Measurements from ENCODE around the gene SSX2IP. TPM values are rescaled to one million over a fixed set of nuclear protein-coding genes. Genes with fewer than 3 reads are reported as not detected.

SSX2IP gene
- total and polyA plus RNA-seq, 2 donors from 2014 or later, result 12.1 to 18.2 TPM

- no peak overlapping the region for H3K27ac ChIP-seq (ENCODE audit: low read depth in 2 of 2, low read length in 2 of 2)
- TF ChIP-seq, protein P1, sequence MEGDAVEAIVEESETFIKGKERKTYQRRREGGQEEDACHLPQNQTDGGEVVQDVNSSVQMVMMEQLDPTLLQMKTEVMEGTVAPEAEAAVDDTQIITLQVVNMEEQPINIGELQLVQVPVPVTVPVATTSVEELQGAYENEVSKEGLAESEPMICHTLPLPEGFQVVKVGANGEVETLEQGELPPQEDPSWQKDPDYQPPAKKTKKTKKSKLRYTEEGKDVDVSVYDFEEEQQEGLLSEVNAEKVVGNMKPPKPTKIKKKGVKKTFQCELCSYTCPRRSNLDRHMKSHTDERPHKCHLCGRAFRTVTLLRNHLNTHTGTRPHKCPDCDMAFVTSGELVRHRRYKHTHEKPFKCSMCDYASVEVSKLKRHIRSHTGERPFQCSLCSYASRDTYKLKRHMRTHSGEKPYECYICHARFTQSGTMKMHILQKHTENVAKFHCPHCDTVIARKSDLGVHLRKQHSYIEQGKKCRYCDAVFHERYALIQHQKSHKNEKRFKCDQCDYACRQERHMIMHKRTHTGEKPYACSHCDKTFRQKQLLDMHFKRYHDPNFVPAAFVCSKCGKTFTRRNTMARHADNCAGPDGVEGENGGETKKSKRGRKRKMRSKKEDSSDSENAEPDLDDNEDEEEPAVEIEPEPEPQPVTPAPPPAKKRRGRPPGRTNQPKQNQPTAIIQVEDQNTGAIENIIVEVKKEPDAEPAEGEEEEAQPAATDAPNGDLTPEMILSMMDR (IDR thresholded peaks at IDR 0.05; ENCODE audit: borderline replicate concordance, extremely low read depth, insufficient read depth), result no peak
- H3K4me3 ChIP-seq (ENCODE audit: low read length in 3 of 3), result no peak overlapping the region
- DNase-seq, result peak in 2 of 5 donors; percentile 36 to 60
- no peaks in the 10 kb centered on the region for H3K27me3 ChIP-seq (ENCODE audit: control insufficient read depth, insufficient read depth, low read length)
- no peaks in the 10 kb centered on the region for H3K9me3 ChIP-seq (ENCODE audit: control insufficient read depth in 2 of 3, insufficient read depth in 1 of 3, low read length in 3 of 3)
- no peaks in the 10 kb centered on the region for H3K36me3 ChIP-seq (ENCODE audit: control insufficient read depth in 2 of 3, insufficient read depth in 3 of 3, low read length in 3 of 3)
- intact Hi-C loops (cut with DNase I), result no loop called here
- H3K4me1 ChIP-seq (ENCODE audit: control insufficient read depth in 2 of 3, insufficient read depth in 2 of 3, low read depth in 1 of 3, low read length in 3 of 3), result peaks cover 0 to 17% (median 10%) of the 10 kb centered on the region in 3 donors
- FAIRE-seq, result no peak
- H3K9ac ChIP-seq (ENCODE audit: low read length in 3 of 3), result no peak overlapping the region
Measured at GRCh38 chr1:84635429-84635828, 54.8 kb downstream of the SSX2IP start.

GRCh38 chr1:84634536-84635205, 55.6 kb downstream of the SSX2IP start:
- no peaks in the 10 kb centered on the region for H3K27me3 ChIP-seq (ENCODE audit: control insufficient read depth, insufficient read depth, low read length)
- DNase-seq (peak; percentile 63 to 84 (median 71)), FAIRE-seq (no peak)
- H3K27ac ChIP-seq (ENCODE audit: low read depth in 2 of 2, low read length in 2 of 2), result peak overlapping the region in 1 of 2 donors; percentile 47
- TF ChIP-seq, protein P1 (IDR thresholded peaks at IDR 0.05; ENCODE audit: borderline replicate concordance, extremely low read depth, insufficient read depth), result no peak
- intact Hi-C loops (cut with DNase I), result no loop called here
- H3K4me1 ChIP-seq (ENCODE audit: control insufficient read depth in 2 of 3, insufficient read depth in 2 of 3, low read depth in 1 of 3, low read length in 3 of 3), result peaks cover 0 to 17% (median 10%) of the 10 kb centered on the region in 3 donors
- peak overlapping the region in 1 of 3 donors; percentile 3 for H3K4me3 ChIP-seq (ENCODE audit: low read length in 3 of 3)
- H3K36me3 ChIP-seq (ENCODE audit: control insufficient read depth in 2 of 3, insufficient read depth in 3 of 3, low read length in 3 of 3), result no peaks in the 10 kb centered on the region
- H3K9me3 ChIP-seq (ENCODE audit: control insufficient read depth in 2 of 3, insufficient read depth in 1 of 3, low read length in 3 of 3), result no peaks in the 10 kb centered on the region
- no peak overlapping the region for H3K9ac ChIP-seq (ENCODE audit: low read length in 3 of 3)

GRCh38 chr1:84632673-84633434, 57.4 kb downstream of the SSX2IP start:
- peak in 3 of 5 donors; percentile 21 to 49 (median 43) for DNase-seq
- no peak for FAIRE-seq
- Histone ChIP-seq H3K9me3 (ENCODE audit: control insufficient read depth in 2 of 3, insufficient read depth in 1 of 3, low read length in 3 of 3) (no peaks in the 10 kb centered on the region), H3K9ac (ENCODE audit: low read length in 3 of 3) (no peak overlapping the region), H3K27ac (ENCODE audit: low read depth in 2 of 2, low read length in 2 of 2) (peak overlapping the region; percentile 19 to 32), H3K4me1 (ENCODE audit: control insufficient read depth in 2 of 3, insufficient read depth in 2 of 3, low read depth in 1 of 3, low read length in 3 of 3) (peaks cover 0 to 17% (median 10%) of the 10 kb centered on the region in 3 donors), H3K27me3 (ENCODE audit: control insufficient read depth, insufficient read depth, low read length) (no peaks in the 10 kb centered on the region), H3K4me3 (ENCODE audit: low read length in 3 of 3) (no peak overlapping the region), H3K36me3 (ENCODE audit: control insufficient read depth in 2 of 3, insufficient read depth in 3 of 3, low read length in 3 of 3) (no peaks in the 10 kb centered on the region)
- TF ChIP-seq, protein P1 (IDR thresholded peaks at IDR 0.05; ENCODE audit: borderline replicate concordance, extremely low read depth, insufficient read depth), result no peak
- intact Hi-C loops (cut with DNase I), result no loop called here
